Prostate gland (tissue), 2 donors: ENCODE data around the gene GRID2.

Experiments used
- CTCF ChIP-seq, 4 experiments: fragments of 200-600 bp in 2 of 4; fragments of 450-650 bp in 2 of 4; sonication (generic) in 2 of 4; IDR thresholded peaks; 1 replicate in 3 of 4; 2 replicates in 1 of 4; pipeline ENCODE4 v1.5.1; 2016 to 2019; ENCODE audit warnings: antibody characterized with exemption in 4 of 4, mild to moderate bottlenecking in 2 of 4, moderate library complexity in 2 of 4
- POLR2A ChIP-seq: fragments of 450-650 bp; IDR thresholded peaks from one replicate; pipeline ENCODE4 v1.6.1; 2016; ENCODE audit warnings: antibody characterized with exemption, mild to moderate bottlenecking

GRCh38 chr4:93777081-93777460 is 1473.3 kb downstream of the GRID2 start:
- no peak for TF ChIP-seq POLR2A
- TF ChIP-seq CTCF (IDR thresholded peaks at IDR 0.05) = no peak
